ENCODE results near the gene DNM2. TPM values are rescaled to one million over a fixed set of nuclear protein-coding genes. Genes with fewer than 3 reads are reported as not detected.

The DNM2 gene
- total RNA-seq, 1 donor from 2014 or later, result 184 TPM

GRCh38 chr19:10796653-10797052 lies 78.8 kb downstream of the DNM2 start:
- TF ChIP-seq CTCF (IDR thresholded peaks at IDR 0.05; ENCODE audit: unreplicated experiment), result no peak
- no peaks in the 10 kb centered on the region for H3K9me3 Mint-ChIP-seq (ENCODE audit: unreplicated experiment)
- H3K4me3 Mint-ChIP-seq (ENCODE audit: unreplicated experiment), result no peak overlapping the region
- H3K27ac Mint-ChIP-seq (ENCODE audit: unreplicated experiment), result no peak overlapping the region
- peaks cover 10% of the 10 kb centered on the region for H3K27me3 Mint-ChIP-seq (ENCODE audit: unreplicated experiment)
- no peaks in the 10 kb centered on the region for H3K4me1 Mint-ChIP-seq (ENCODE audit: unreplicated experiment)
- no peak for DNase-seq (ENCODE audit: low spot score)
- peaks cover 32% of the 10 kb centered on the region for H3K36me3 Mint-ChIP-seq (ENCODE audit: low read depth, unreplicated experiment)

- Mint-ChIP-seq H3K9me3 (ENCODE audit: unreplicated experiment) (no peaks in the 10 kb centered on the region), H3K36me3 (ENCODE audit: low read depth, unreplicated experiment) (peaks cover 29% of the 10 kb centered on the region), H3K27me3 (ENCODE audit: unreplicated experiment) (peaks cover 7% of the 10 kb centered on the region), H3K27ac (ENCODE audit: unreplicated experiment) (peak overlapping the region; percentile 36), H3K4me1 (ENCODE audit: unreplicated experiment) (no peaks in the 10 kb centered on the region), H3K4me3 (ENCODE audit: unreplicated experiment) (no peak overlapping the region)
- no peak for DNase-seq (ENCODE audit: low spot score)
- no peak for TF ChIP-seq CTCF (IDR thresholded peaks at IDR 0.05; ENCODE audit: unreplicated experiment)
Observed at GRCh38 chr19:10797078-10797477, 79.2 kb downstream of the DNM2 start.

- no peaks in the 10 kb centered on the region for H3K9me3 Mint-ChIP-seq (ENCODE audit: unreplicated experiment)
- peaks cover 6% of the 10 kb centered on the region for H3K27me3 Mint-ChIP-seq (ENCODE audit: unreplicated experiment)
- peak overlapping the region; percentile 36 for H3K27ac Mint-ChIP-seq (ENCODE audit: unreplicated experiment)
- no peaks in the 10 kb centered on the region for H3K4me1 Mint-ChIP-seq (ENCODE audit: unreplicated experiment)
- H3K4me3 Mint-ChIP-seq (ENCODE audit: unreplicated experiment), result no peak overlapping the region
- no peak for TF ChIP-seq CTCF (IDR thresholded peaks at IDR 0.05; ENCODE audit: unreplicated experiment)
- H3K36me3 Mint-ChIP-seq (ENCODE audit: low read depth, unreplicated experiment), result peaks cover 24% of the 10 kb centered on the region
- DNase-seq (ENCODE audit: low spot score), result no peak
Observed at GRCh38 chr19:10797541-10798256, 79.8 kb downstream of the DNM2 start.

- Mint-ChIP-seq H3K27ac (ENCODE audit: unreplicated experiment) (no peak overlapping the region), H3K36me3 (ENCODE audit: low read depth, unreplicated experiment) (peaks cover 36% of the 10 kb centered on the region)
- TF ChIP-seq CTCF (IDR thresholded peaks at IDR 0.05; ENCODE audit: unreplicated experiment), result no peak
Observed at GRCh38 chr19:10800488-10800887, 82.6 kb downstream of the DNM2 start.

GRCh38 chr19:10802479-10802878 lies 84.6 kb downstream of the DNM2 start:
- Mint-ChIP-seq H3K27ac (ENCODE audit: unreplicated experiment) (no peak overlapping the region), H3K27me3 (ENCODE audit: unreplicated experiment) (peaks cover 10% of the 10 kb centered on the region), H3K4me3 (ENCODE audit: unreplicated experiment) (no peak overlapping the region), H3K36me3 (ENCODE audit: low read depth, unreplicated experiment) (peaks cover 36% of the 10 kb centered on the region), H3K9me3 (ENCODE audit: unreplicated experiment) (no peaks in the 10 kb centered on the region), H3K4me1 (ENCODE audit: unreplicated experiment) (no peaks in the 10 kb centered on the region)
- no peak for DNase-seq (ENCODE audit: low spot score)
- TF ChIP-seq CTCF (IDR thresholded peaks at IDR 0.05; ENCODE audit: unreplicated experiment), result no peak

More at GRCh38 chr19:10800488-10800887, 82.6 kb downstream of the DNM2 start:
- no peaks in the 10 kb centered on the region for H3K9me3 Mint-ChIP-seq (ENCODE audit: unreplicated experiment)
- no peaks in the 10 kb centered on the region for H3K4me1 Mint-ChIP-seq (ENCODE audit: unreplicated experiment)
- H3K4me3 Mint-ChIP-seq (ENCODE audit: unreplicated experiment), result no peak overlapping the region
- no peak for DNase-seq (ENCODE audit: low spot score)
- H3K27me3 Mint-ChIP-seq (ENCODE audit: unreplicated experiment), result peaks cover 13% of the 10 kb centered on the region
